HG03571 (cell line): ENCODE results near the gene ETF1.
A peak's percentile ranks its signal among the peaks of the same experiment; 100 is the strongest.

Source experiments
- ATAC-seq: cut with Tn5 transposase; IDR thresholded peaks from one replicate; pipeline ENCODE4 v1.9.1; 2021; ENCODE audit not compliant: unreplicated experiment

The ETF1 gene

DNA sequence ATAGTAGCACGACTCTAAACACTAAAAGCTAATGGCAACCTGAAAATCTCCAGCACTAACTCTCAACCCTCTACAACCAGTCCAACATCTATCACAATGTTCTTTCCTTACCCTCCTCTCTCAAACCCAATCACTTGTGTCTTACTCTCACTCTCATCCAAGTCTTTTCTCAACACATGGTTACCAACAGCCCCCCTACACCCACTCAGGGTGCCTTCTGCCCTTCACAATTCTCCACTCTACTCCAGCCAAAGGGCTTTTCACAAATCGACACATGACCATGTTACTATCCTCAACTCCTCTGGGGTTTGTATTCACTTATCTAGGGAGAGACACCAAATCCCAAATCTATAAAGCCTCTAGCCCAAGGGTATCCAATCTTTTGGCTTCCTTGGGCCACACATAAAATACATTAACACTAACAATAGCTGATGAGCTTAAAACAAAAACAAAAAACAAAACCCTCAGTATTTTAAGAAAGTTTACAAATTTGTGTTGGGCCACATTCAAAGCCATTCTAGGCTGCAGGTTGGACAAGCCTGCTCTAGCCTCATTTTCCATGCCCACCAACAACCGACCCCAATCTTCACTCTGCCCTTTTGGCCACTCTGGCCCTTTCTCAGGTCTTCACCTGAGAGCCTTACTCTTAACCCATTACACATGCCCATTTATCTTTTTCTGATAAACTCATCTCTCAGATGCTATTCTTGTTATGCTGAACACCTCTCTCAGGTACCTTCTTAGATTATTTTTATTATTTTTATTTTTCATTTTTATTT, 20.5 kb upstream of the ETF1 start:
- ATAC-seq, result no peak

DNA sequence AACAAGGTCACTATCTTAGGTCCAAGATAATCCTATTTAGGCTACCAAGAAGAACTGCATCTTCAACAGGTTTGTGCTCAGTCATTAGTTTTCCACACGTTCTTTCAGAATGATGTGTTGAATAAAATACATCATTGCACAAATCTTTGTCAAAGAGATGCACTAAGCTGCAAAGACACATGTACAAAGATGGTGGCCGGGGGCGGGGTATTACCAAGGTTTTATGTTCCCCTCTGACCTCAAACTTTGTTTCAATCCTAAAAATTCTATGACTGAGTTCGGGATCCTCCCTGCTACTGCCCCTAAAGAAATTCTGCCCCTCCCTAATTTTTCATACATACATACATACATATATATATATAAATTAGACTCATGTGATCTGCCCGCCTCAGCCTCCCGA, 17.9 kb upstream of the ETF1 start:
- ATAC-seq, result no peak

DNA sequence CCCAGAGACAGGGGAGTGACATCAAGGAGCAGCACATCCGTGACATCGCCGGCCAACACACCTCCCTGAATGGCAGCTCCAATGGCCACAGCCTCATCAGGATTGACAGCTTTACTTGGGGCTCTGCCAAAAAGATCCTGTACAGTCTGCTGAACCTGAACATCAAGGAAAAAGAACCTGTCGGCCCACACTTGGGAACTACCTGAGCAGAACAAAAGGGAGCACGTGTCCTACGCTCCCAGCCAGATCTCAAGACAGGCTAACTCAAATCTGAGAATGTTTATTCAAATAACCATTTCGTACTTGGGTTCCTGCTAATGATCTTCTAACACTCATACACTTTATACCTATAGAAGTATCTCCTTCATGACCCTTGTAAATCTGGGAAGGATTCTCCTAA, 16.9 kb upstream of the ETF1 start:
- no peak for ATAC-seq

DNA sequence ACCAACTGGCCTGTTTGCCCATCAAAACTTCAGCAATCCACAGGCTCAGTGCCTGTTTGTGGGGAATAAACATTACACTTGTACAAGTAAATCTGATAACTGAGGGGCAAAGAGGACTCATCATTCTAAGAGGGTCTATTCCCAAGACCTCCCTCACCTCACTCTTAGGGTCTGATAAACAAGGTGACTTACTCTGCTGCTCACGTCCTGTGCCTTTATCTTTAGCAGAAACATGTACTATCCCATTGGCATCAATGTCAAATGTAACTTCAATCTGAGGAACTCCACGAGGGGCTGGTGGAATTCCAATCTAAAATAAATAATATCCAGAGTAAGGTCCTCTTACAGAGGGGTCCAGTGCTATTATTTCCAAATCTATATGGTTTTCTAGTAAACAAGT, 14.6 kb upstream of the ETF1 start:
- ATAC-seq, result no peak

DNA sequence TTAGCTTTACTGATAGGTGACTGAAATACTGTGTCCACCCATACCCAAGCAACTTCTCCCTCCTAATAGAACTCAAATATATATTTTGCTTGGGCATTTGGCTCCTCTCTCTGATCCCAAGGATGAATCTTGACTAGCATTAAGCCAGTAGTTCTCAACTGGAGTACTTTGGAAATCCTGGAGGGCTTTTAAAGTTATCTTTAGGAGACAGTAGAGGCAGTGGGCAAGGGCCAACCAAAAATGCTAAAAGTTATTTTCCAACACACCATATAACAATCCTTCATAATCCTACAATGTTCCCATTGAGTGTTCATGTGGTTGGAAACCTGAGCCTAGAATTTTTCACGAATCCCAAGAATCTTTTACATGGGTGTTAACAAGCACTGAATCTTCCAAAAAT, 11.1 kb upstream of the ETF1 start:
- no peak for ATAC-seq

DNA sequence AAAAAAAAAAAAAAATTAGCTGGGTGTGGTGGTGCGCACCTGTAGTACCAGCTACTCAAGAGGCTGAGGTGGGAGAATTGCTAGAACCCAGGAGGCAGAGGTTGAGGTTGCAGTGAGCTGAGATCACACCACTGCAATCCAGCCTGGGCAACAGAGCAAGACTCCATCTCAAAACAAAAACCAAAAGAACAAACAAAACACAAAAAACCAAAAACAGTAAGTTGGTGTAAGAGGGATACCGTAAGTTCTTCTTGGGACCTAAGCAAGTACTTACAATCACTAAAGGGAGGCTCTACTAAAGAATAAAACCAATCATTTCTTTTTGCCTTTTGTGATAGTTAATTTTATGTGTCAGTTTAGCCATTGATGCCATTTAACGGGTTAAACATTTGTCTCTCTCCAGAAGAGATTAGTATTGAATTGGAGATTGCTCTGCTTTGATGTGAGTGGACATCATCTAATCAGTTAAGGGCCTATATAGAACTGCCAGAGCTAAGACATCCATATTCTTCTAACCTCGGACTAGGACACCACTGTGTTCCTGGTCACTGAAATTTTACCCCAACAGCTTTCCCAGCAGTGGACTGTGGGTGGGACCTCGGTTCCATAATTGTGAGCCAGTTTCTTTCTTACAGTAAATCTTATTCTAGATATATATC, 10.5 kb upstream of the ETF1 start:
- ATAC-seq, result no peak

DNA sequence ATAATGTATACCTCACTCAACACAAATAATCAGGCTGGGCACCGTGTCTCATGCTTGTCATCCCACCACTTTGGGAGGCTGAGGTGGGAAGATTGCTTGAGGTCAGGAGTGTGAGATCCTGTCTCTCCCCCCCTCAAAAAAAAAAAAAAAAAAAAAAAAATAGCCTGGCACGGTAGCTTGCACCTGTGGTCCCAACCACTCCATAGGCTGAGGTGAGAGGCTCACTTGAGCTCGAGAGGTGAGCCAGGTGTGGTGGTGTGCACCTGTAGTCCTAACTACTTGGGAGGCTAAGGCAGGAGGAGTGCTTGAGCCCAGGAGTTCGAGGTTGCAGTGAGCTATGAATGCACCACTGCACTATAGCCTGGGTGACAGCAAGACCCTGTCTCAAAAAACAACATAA, 9.6 kb upstream of the ETF1 start:
- no peak for ATAC-seq

DNA sequence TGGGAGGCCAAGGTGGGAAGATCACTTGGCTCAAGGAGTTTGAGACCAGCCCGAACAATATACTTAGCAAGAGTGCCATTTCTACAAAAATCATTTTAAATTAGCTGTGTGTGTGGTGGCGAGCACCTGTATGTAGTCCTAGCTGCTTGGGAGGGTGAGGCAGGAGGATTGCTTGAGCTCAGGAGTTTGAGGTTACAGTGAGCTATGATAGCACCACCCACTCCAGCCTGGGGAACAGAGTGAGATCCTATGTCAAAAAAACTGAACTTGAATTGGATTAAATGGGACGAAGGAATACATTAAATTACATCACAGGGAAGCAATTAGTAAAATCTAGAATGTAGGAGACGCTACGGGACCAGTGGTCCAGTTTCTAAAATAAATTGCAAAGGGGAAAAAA, 6.4 kb upstream of the ETF1 start:
- ATAC-seq, result no peak

DNA sequence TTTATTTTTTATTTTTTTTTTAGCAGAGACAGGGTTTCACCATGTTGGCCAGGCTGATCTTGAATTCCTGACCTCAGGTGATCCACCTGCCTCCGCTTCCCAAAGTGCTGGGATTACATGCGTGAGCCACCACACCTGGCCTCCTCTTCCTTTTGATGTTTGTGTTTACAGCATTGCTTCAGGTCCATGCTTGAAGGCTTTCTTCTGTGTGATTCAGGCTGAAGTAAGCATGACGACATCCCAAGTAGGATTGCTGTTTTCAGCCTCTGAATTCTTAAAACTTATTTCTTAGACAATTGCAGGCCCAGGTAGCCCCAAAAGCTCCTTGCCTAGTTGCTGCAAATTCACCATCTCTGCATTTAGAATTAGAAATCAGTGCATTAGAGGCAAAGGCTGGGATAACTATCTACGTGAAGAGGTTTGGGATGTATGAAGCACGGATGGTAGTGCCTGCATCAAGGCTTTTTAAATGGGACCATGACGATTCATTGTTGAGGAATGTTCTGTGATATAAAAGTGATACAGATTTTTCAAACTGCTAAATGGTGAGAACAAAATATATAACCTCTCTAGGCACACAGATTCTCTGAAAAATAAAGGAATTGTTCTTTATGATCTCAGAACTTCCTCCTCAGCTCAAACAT, 3.0 kb upstream of the ETF1 start:
- ATAC-seq, result no peak

DNA sequence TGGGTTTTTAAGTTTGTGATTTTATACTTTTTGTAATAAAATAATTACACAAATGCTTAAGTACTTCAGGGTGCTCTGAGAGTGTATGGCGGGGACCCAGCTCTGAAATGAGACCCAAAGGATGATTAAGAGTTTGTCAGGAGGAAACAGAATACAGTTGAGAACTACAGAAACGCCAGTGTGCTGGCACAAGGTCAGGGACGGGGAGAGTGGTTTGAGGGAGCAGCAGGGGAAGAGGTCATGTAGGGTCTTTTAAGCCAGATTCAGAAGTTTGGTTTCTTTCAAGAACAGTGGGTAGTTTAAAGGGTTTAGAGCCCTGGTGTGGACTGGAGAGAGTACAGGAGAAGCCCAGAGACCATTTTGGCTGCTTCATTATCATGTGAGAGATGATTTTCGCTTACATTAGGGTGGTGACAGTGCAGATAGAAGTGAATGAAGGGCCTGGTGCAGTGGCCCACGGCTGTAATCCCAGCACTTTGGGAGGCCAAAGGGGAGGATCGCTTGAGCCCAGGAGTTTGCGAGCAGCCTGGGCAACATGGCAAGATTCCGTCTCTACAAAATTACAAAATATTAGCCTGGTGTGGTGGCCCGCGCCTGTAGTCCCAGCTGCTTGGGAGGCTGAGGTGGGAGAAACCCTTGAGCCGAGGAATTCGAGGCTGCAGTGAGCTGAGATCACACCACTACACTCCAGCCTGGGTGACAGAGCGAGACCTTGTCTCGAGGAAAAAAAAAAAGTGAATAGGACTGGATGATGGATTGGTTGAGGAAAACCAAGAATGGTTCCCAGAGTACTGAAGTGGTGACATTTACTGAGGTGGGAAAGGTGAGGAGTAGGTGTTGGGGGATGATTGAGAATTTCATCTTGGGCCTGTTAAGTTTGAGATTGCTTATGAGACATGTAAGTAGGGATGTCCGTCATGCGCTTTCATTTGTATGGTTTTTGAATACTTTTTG, 1.4 kb upstream of the ETF1 start:
- no peak for ATAC-seq

DNA sequence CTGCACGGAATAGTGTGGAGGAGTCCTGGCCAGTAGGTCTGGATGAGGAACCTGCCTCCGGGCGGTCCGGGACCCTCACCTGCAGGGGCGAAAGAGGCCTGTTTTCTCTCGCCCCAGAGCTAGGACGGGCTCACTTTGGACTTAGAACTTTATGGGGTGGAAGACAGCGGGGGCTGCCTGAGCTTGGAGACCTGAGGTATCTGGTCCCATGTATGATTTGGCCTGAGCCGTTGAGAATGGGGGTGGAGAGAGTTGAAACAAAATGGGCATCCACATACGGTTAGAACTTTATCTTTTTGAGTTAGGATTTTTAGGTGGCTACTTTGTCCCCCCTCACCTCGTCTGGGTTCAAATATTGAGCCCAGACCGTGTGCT, 681 bp upstream of the ETF1 start:
- ATAC-seq, result peak; percentile 33

DNA sequence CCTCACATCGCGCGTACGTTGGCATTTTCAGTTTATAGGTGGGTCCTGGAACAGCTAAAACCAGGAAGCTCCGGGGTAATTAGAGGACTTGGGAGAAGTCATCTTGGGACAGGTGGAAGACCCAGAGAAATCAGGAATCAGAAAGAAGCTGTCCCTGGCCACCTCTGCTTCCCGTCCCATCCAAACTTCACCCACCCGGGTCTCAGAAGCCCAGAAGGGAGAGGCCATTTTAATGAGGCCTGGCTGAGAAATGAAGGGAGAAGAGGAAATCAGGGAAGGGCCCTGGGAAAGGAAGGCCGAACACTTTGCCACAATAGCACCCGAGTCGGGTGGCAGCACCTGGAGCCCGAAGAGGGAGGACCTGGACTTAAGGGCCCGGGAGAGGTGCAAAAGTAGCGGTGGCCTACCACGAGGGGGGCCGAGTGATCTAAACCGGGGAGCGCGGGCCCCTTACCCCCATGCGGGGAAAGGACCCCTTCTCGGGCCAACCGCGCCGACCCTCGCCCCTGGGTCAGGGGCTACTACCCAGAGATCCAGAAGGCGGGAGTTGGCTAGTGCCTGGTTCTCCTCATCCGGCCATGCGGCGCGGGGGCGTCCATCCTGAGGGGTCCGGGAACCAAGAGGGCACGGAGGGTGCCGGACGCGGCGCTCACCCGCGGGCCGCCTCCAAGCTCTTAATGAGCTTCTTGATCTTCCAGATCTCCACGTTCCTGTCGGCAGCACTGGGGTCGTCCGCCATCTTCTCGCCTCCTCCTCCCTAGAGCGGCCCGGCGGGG, 668 bp downstream of the ETF1 start:
- no peak for ATAC-seq

DNA sequence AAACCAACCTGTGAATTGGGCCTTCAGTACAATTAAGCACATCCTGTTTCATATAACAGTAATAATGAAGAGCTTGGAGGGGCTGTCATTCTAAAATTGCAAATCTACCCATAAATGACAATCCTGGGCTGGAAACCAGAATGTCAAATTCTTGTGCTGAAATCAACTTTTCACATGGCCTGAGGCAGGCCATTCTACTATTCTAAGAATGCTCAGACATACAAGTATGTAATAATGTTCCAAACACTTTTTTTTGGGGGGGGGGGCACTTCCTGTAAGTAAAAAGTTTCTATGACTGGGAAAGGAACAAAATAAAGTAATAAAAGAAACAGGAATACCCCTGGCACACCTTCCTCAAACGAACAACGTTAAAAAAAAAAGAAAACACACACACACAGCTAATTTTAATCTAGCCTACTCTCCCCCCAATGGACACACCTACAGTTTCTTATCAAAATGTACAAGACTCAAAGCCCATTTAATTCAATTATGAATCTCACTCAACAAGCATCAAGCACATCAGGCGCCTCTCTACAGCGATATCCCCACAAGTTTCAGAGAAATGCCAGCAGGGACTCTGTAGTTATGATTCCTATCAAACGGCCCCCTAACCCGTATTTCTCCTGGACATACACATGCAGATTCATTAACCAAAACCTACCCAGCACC, 1.4 kb downstream of the ETF1 start:
- no peak for ATAC-seq

DNA sequence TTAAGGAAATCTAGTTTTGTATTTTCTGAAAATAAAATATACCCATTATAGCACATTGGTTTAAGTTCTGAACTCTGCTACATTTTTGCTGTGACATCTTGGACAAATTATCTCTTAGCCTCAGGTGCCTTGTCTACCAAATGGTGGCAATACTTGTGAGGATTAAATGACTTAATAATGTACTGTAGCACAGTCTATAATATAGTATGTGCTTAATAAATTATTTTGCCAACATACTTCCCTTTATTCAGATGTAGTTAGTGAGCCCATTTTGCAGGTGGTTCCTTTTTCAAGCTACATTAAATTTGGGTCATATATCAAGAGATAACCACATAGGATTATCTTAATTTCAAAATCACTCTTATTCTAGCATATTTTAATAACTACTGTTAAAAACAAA, 3.2 kb downstream of the ETF1 start:
- ATAC-seq, result no peak

DNA sequence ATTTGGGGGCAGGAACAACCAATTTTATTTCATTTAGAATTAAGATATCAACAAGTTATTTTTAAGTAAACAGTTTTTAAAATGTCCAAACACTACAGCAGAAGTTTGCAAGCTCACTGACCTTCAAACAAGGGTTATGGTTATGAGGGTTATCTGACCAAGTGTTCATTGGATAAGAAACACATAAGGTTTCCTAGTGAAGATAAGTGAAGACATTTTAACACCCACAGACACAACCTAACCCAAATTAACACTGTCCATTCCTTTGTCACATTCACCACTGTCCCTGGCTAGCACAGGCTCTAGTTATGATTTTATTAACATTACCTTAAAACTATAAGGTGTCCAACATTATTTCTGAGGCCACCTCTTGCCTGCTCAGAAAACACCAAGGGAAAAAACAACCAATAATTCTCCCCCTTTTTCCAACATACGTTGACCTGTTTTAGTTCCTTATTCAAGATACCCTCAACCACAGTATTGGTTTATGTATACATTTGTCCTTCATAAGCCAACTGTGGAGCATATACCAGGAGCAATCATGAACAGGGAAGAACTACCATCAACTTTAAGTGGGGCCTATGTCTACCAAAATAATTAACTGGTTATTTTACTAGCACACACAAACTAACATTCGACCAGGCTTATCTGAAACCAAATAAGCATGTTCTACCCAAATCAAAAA, 4.0 kb downstream of the ETF1 start:
- ATAC-seq, result no peak

DNA sequence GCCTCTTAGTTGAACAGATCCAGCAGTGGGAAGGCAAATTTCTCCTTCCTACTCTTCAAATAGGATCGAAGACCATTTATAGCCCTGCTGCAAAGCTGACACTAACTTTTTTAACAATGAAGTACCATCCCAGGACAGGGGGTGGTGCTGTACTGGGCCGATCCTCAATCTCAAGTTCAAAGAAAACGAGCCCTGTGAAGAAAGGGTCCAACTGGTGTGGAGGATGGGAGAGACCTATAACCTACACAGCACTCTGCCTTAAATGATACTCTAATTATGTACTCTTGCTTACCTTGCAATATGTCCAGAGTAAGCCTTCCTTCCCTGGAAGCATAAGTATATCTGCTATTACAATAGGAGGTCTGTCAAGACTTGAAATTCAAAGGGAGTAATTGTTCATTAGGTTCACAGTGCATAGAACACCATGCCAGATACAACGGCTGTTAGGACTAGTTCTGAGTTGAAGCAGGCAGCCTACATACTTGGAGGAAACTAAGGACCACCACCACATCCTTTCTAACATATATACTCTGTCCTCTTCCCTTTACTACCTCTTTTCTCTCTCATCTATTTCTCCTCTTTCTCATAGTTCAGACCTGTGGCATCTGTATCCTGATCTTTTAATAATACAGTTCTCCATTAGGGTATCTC, 6.2 kb downstream of the ETF1 start:
- ATAC-seq, result no peak

DNA sequence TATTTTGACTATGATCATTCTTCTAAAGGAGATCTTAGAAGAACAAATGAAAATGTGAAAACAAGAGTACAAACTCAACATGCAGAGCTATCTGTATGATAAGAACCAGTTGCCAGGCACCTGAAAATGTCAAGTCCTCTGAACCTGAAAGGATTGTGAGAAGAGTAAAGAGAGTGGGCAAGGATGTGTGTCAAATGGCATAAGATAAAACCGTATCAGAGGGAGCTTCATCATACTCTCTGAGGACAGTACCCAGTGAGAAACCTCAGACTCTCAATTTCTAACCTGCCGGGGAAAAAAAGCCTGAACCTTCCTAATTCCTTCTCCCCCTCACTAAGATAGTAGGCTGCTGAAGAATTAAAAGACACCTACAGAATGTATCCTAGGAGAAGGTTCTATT, 6.8 kb downstream of the ETF1 start:
- no peak for ATAC-seq

DNA sequence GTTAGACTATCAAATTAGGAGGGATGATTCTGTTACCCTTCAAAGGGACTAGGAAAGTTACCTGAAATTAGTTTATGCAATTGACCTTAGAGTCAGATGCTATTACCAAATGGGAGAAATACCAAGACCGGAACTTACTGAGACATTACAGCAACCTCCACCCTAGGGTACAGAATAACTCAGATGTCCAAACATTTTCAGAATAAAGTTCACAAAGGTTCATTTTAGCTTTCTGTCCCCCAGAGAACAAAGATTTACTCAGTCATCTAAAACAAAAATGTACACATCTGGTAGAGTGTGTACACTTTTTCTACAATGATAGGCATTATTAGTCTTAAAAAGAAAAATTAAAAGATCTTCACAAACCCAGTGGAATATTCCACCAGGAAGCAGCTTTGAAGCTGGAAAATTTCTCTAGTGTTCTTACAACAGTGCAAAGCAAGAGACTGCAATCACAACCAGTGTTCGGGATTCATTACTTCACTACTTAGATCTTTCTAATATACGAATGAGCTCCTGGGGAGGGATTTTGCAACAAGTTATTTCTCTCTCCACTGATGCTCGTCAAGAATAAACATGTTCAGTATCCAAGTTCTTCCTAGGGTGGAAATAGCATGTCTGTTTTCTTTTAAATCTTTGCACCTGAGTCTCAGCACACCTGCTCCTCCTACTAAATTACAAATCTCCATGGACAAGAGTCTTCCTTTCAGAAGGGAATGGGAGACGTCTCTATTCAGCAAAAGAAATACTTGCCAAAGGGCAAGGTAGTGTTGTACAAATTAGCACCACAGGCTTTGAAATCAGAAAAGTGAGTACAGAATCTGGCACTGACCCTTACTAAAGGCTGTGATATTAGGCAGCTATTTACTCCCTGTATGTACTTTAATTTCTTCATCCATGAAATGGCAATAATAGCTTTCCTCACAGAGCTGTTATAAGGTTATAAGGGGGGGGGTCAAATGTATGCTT, 8.8 kb downstream of the ETF1 start:
- no peak for ATAC-seq
